D721Med (cell line): ENCODE results near the gene SPECC1.

Experiments
- DNase-seq: peaks from one replicate; pipeline ENCODE4 v3.0.0; 2011; ENCODE audit warnings: low spot score; ENCODE audit not compliant: insufficient read length
- FAIRE-seq: peaks from 2 replicates; lab custom pipeline; 2011; peaks lifted over from hg19 to GRCh38; lab: Jason Lieb, UNC
- CTCF ChIP-seq: IDR thresholded peaks from 2 replicates; pipeline ENCODE4 v1.5.1; 2012; ENCODE audit warnings: mild to moderate bottlenecking, control low read depth; ENCODE audit not compliant: insufficient read depth; ENCODE audit errors: missing control alignments

The SPECC1 gene

GRCh38 chr17:20205609-20206008 lies 196.4 kb downstream of the SPECC1 start:
- TF ChIP-seq CTCF, result no peak
- FAIRE-seq (no peak), DNase-seq (no peak)

GRCh38 chr17:20206068-20206467 lies 196.9 kb downstream of the SPECC1 start:
- DNase-seq (no peak), FAIRE-seq (no peak)
- TF ChIP-seq CTCF, result no peak

GRCh38 chr17:20206591-20206990 lies 197.4 kb downstream of the SPECC1 start:
- no peak for DNase-seq
- FAIRE-seq, result no peak
- no peak for TF ChIP-seq CTCF

DNA sequence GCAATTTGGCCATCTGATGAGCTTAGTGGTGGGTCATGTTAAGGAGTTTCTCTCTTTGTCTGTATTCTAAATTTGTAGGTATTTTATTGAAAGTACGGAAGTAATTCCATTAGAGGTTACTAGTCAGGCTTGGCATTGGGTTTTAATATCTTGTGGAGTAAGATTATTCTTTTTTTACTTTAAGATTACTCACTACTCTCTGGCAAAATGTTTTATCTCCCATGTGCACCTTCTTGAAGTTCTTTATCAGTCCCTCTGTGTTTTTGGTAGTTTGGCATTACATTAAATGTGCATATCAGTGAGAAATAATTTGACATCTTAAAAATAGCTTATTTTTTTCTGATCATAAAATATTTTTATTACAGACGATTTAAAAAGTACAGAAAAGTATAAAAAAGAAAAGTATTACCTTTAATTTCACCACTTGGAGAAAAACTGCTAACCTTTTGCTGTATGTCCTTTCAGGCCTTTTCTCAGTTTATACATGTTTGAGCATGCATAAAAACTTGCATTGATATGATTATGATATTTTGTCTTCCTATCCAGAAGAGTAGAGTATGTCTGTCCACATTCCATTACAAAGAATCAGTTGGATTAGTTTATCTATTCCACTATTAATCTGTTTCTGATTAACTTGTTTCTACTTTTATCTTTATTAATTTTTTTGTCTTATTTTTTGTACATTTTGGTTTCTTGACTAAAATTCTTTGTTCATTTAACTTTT lies 198.3 kb downstream of the SPECC1 start:
- FAIRE-seq (no peak), DNase-seq (no peak)
- TF ChIP-seq CTCF, result no peak

DNA sequence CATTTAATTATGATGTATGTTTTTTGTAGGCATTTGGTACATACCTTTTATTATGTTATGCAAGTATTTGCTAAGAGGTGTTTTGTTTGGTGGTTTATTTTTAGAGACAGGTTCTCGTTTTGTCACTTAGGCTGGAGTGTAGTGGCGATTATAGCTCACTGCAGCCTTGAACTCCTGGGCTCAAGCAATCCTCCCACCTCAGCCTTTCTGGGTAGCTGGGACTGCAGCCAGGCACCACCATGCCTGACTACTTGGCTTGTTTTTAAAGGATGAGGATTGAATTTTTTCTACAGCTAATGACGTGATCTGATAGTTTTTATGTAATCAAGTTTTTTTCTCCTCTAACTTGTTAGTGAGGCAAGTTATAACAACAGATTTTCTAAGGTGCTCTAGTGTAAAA lies 199.6 kb downstream of the SPECC1 start:
- no peak for FAIRE-seq
- no peak for DNase-seq
- no peak for TF ChIP-seq CTCF

DNA sequence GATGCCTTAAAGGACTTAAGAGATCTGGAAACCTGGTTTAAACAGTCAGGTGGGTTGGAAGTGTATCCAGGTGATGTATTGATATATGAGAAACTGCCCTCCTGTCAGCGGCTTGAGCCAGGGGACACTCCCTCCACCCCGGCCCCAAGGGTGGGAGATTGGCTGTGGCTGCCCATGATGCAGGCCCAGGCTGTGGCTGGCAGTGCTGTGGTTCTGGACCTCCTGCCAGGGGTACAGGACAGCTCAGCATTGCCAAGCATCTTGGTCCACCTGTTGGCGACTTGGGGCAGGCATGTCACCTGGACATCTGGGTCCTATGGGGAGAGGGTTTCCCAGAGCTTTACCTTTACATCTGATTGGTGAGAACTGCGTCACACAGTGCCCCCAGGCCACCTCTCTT lies 201.0 kb downstream of the SPECC1 start:
- no peak for TF ChIP-seq CTCF
- DNase-seq (no peak), FAIRE-seq (no peak)

DNA sequence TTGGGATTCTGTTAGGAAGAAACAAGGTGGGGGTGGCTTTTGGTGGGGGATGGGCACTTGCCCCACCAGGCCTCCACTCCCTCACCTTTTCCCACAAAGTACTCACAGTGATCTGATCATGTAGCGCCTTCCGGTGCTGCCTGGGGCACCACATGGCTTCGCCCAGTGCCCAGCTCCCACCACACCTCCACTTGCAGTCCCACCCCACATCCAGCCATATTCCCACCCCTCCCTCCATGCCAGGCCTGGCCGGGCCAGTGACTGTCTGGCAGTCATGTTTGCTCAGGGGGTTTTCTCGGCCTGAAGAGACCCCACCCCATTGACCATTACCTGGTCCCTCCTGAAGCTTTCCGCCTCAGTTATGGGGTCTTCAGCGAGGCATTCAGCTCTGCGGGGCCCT lies 201.5 kb downstream of the SPECC1 start:
- DNase-seq, result no peak
- FAIRE-seq, result no peak
- TF ChIP-seq CTCF, result no peak
